NB4 (cell line): ENCODE results near the gene TNFRSF17.

ENCODE experiments used
- MYC ChIP-seq: IDR thresholded peaks from 2 replicates; pipeline ENCODE4 v1.6.1; 2011; ENCODE audit warnings: low read depth, low read length
- POLR2A ChIP-seq: IDR thresholded peaks from 2 replicates; pipeline ENCODE4 v1.6.1; 2011; ENCODE audit warnings: mild to moderate bottlenecking; ENCODE audit not compliant: insufficient read length; ENCODE audit errors: extremely low read depth
- TF ChIP-seq, protein P1 (sequence below): IDR thresholded peaks from one replicate; pipeline ENCODE4 v1.5.1; 2012; ENCODE audit warnings: low read depth, low read length
- TF ChIP-seq, protein P2 (sequence below): IDR thresholded peaks from 2 replicates; pipeline ENCODE4 v1.6.1; 2011; ENCODE audit warnings: low read depth, low read length

DNA sequence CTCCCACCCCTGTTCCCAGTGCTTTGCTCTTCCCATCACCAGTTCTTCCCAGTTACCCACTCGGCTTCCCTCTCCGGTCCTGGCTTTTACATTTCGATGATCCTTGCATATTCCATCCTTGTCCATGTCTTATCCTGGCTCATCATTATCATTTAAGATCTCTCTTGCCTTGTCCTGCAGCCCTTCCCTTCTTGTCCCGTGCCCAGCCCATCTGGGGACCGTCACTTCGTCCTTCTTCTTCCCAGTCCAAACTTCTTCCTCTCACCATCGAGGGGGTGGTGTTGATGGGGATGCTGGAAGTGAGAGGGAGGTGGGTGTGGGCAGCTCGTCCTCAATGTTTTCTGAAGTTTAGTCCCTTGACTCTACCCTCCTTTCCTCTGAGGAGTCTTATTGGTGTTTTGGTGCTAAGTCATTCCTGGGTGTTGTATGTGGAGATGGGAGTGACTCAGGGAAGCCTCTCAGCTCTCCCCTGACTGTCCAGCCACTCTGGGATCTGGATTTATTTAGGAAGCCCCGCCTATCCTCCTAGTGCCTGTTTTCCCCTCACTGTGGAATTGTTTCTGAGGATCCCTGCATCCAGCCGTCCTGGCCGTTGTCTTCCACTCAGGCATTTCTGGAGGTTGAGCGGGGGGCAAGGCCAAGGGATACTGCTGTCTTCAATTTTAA is 12.5 kb downstream of the TNFRSF17 start:
- TF ChIP-seq, protein P1, sequence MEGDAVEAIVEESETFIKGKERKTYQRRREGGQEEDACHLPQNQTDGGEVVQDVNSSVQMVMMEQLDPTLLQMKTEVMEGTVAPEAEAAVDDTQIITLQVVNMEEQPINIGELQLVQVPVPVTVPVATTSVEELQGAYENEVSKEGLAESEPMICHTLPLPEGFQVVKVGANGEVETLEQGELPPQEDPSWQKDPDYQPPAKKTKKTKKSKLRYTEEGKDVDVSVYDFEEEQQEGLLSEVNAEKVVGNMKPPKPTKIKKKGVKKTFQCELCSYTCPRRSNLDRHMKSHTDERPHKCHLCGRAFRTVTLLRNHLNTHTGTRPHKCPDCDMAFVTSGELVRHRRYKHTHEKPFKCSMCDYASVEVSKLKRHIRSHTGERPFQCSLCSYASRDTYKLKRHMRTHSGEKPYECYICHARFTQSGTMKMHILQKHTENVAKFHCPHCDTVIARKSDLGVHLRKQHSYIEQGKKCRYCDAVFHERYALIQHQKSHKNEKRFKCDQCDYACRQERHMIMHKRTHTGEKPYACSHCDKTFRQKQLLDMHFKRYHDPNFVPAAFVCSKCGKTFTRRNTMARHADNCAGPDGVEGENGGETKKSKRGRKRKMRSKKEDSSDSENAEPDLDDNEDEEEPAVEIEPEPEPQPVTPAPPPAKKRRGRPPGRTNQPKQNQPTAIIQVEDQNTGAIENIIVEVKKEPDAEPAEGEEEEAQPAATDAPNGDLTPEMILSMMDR = no peak
- TF ChIP-seq, protein P2, sequence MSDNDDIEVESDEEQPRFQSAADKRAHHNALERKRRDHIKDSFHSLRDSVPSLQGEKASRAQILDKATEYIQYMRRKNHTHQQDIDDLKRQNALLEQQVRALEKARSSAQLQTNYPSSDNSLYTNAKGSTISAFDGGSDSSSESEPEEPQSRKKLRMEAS = no peak
- TF ChIP-seq POLR2A = no peak
- no peak for TF ChIP-seq MYC
